Pancreas (tissue), 10 donors: ENCODE measurements around the gene HDAC10. TPM values are rescaled to one million over a fixed set of nuclear protein-coding genes. Genes with fewer than 3 reads are reported as not detected.

Experiments used
- ATAC-seq, 4 donors: fragments of 200-7000 bp; cut with Tn5 transposase; one replicate each; pipeline versions ENCODE4 v1.8.0 to v1.9.1; 2020; ENCODE audit warnings: mild to moderate bottlenecking in 4 of 4, moderate library complexity in 4 of 4
- DNase-seq, 6 donors: peaks; one replicate each; pipeline ENCODE4 v3.0.0-alpha.2; 2020
- FAIRE-seq: peaks from 2 replicates; lab custom pipeline; 2012; peaks lifted over from hg19 to GRCh38; lab: Jason Lieb, UNC
- H3K27ac ChIP-seq, 4 donors: fragments of 200-600 bp; sonication (generic); 1 replicate in 3 of 4; 2 replicates in 1 of 4; pipeline versions ENCODE4 v1.5.0 to v1.8.0; 2020
- H3K27me3 ChIP-seq, 4 donors: fragments of 200-600 bp; one replicate each; pipeline ENCODE4 v1.8.0; 2021
- H3K36me3 ChIP-seq, 3 donors: fragments of 200-600 bp; sonication (generic) in 1 of 3; one replicate each; pipeline versions ENCODE4 v1.5.0 to v1.8.0; 2020 to 2021
- H3K4me1 ChIP-seq, 3 donors: fragments of 200-600 bp; one replicate each; pipeline ENCODE4 v1.8.0; 2021
- H3K4me3 ChIP-seq, 4 donors: fragments of 200-600 bp; sonication (generic) in 2 of 4; one replicate each; pipeline versions ENCODE4 v1.5.0 to v1.8.0; 2020 to 2021
- H3K9me3 ChIP-seq, 4 donors: fragments of 200-600 bp; one replicate each; pipeline ENCODE4 v1.8.0; 2021
- WGBS, 2 donors: extraction: QIAGEN DNeasy Blood & Tissue Kit; methylation state at CpG; one replicate each; pipeline ENCODE4 v1.1.7; 2013; 5-methylcytosine and 5-hydroxymethylcytosine counted together
- intact Hi-C, 3 donors: fragments of 100-400 bp; cut with DNase I; formaldehyde crosslinking; loops; one replicate each; pipeline versions ENCODE4 v1.11.1 to v1.14.2; 2022
- polyA plus RNA-seq, 2 donors: library from polyadenylated mRNA; stranded (reverse); fragments of 200-250 nt; gene quantifications; one replicate each; pipeline ENCODE4 v1.2.3, GENCODE V29; 2013
- total RNA-seq, 6 donors: library from RNA; stranded (reverse); fragmentation: NEBNext Ultra II Directional in 4 of 6; extraction: Animal tissue kit (Norgen Biotek cat#: 25700) in 4 of 6; gene quantifications; one replicate each; pipeline versions ENCODE4 v1.2.1 to v1.2.4, GENCODE V29; 2021 to 2023
- TF ChIP-seq, protein P1 (sequence below), 4 donors: fragments of 200-600 bp; sonication (generic) in 3 of 4; IDR thresholded peaks; one replicate each; pipeline versions ENCODE4 v1.5.0 to v1.8.0; 2021; ENCODE audit warnings: antibody characterized with exemption in 4 of 4
- donor health status: healthy with polysubstance abuse.
- donor health status: DM: no; HTN: no; CAD: no; lungs with moderate emphysema.
- donor health status: DM: no; HTN: no; CAD: no.
- donor health status: control.
- donor health status: control.
- donor health status: Bipolar disorder and iron deficiency.
- donor health status: DM: yes; HTN: yes; CAD: no.
- donor health status: DM: no; HTN: no; CAD: no.
- donor health status: DM: no; HTN: no; CAD: no.
- donor health status: DM: yes; HTN: yes; CAD: no.

The HDAC10 gene
- total and polyA plus RNA-seq, 8 donors = 17.0 to 78.3 (median 21.8) TPM

- H3K4me1 ChIP-seq = no peaks in the 10 kb centered on the region
- no peaks in the 10 kb centered on the region for H3K9me3 ChIP-seq
- intact Hi-C loops = no loop called here
- H3K36me3 ChIP-seq = peaks cover 0 to 53% (median 22%) of the 10 kb centered on the region in 3 donors
- no peak for DNase-seq
- no peak overlapping the region for H3K27ac ChIP-seq
- H3K27me3 ChIP-seq = no peaks in the 10 kb centered on the region
- TF ChIP-seq, protein P1, sequence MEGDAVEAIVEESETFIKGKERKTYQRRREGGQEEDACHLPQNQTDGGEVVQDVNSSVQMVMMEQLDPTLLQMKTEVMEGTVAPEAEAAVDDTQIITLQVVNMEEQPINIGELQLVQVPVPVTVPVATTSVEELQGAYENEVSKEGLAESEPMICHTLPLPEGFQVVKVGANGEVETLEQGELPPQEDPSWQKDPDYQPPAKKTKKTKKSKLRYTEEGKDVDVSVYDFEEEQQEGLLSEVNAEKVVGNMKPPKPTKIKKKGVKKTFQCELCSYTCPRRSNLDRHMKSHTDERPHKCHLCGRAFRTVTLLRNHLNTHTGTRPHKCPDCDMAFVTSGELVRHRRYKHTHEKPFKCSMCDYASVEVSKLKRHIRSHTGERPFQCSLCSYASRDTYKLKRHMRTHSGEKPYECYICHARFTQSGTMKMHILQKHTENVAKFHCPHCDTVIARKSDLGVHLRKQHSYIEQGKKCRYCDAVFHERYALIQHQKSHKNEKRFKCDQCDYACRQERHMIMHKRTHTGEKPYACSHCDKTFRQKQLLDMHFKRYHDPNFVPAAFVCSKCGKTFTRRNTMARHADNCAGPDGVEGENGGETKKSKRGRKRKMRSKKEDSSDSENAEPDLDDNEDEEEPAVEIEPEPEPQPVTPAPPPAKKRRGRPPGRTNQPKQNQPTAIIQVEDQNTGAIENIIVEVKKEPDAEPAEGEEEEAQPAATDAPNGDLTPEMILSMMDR (IDR thresholded peaks at IDR 0.05) = no peak
- no peak overlapping the region for H3K4me3 ChIP-seq
- no peak for FAIRE-seq
- no peak for ATAC-seq
- WGBS, 2 donors = 92 to 93% methylated on average over 16 of the region's 16 CpGs
Measured at GRCh38 chr22:50224071-50224470, 27.0 kb downstream of the HDAC10 start.

GRCh38 chr22:50222508-50222907 lies 28.6 kb downstream of the HDAC10 start:
- no peak overlapping the region for H3K27ac ChIP-seq
- H3K27me3 ChIP-seq = no peaks in the 10 kb centered on the region
- H3K9me3 ChIP-seq = no peaks in the 10 kb centered on the region
- 86 to 90% methylated on average over 8 of the region's 8 CpGs for WGBS, 2 donors
- FAIRE-seq (no peak), ATAC-seq (no peak), DNase-seq (peak in 2 of 6 donors; percentile 24 to 67)
- peaks cover 0 to 66% (median 24%) of the 10 kb centered on the region in 3 donors for H3K36me3 ChIP-seq
- intact Hi-C loops = no loop called here
- no peak overlapping the region for H3K4me3 ChIP-seq
- TF ChIP-seq, protein P1 (IDR thresholded peaks at IDR 0.05) = no peak
- no peaks in the 10 kb centered on the region for H3K4me1 ChIP-seq

DNA sequence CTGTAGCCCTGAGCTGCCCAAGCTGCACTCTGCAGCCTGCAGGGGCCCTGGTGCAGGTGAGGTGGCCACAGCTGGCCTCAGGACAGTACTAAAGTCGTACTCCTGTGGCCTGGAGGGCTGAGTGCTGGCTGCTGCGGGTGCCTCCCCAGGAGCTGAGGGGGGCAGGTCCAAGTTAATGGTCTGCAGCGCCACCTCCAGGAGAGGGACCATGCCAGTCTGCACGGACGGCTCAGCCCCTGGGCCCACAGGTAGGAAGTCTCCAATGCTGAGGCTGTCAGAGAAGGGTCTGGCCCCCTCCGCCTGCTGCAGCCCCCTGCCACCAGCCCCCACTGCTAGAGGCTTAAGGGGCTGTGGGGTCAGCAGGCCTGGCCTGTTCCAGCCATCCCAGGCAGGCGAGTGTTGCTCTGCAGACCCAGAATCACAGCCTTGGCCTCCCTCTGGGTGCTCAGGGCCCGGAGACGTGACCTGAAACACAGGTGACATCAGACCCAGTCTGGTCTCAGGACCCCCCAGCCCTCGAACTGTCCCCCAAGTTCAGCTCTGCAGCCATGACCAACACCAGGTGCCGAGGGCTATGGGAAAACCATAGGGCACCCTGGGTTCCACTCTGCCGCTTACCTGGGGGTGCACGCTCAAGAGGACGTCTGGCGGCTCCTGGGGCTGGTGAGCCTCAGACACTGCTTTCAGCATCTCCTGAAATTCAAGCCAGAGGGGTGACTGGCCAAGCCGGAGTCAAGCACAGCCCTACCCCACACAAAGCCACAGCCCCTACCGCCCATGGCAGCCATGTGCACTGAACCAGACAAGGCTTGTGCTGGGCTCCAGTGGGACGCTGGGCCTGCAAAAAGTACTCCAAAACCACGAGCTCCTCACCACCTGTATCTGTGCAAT lies 29.4 kb downstream of the HDAC10 start:
- intact Hi-C loops = no loop called here
- TF ChIP-seq, protein P1 (IDR thresholded peaks at IDR 0.05) = no peak
- no peak for ATAC-seq
- 91 to 93% methylated on average over 19 of the region's 19 CpGs for WGBS, 2 donors
- Histone ChIP-seq H3K4me3 (no peak overlapping the region), H3K4me1 (no peaks in the 10 kb centered on the region), H3K27me3 (no peaks in the 10 kb centered on the region), H3K36me3 (peaks cover 0 to 71% (median 32%) of the 10 kb centered on the region in 3 donors), H3K9me3 (no peaks in the 10 kb centered on the region), H3K27ac (no peak overlapping the region)
- FAIRE-seq = no peak
- peak in 2 of 6 donors; percentile 33 to 66 for DNase-seq

DNA sequence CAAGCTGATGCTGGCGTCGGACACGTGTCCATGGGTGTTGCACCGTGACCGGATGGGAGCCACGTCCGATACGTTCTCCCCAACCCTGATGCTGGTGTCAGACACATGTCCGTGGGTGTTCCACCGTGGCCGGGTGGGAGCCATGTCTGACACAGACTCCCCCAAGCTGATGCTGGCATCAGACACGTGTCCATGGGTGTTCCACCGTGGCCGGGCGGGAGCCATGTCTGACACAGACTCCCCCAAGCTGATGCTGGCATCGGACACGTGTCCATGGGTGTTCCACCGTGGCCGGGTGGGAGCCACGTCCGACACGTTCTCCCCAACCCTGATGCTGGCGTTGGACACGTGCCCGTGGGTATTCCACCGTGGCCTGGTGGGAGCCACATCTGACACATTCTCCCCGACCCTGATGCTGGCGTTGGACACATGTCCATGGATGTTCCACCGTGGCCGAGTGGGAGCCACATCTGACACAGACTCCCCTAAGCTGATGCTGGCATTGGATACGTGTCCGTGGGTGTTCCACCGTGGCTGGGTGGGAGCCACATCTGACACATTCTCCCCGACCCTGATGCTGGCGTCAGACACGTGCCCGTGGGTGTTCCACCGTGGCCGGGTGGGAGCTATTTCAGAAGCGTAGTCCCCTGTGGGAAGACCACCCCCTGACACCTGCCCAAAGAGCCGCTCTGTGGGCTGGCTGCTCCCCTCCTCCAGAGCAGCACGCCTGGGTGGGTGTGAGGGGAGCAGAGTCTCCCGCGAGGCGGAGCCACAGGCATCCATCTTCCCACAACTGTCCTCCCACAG lies 30.3 kb downstream of the HDAC10 start:
- no peak overlapping the region for H3K27ac ChIP-seq
- peaks cover 0 to 74% (median 39%) of the 10 kb centered on the region in 3 donors for H3K36me3 ChIP-seq
- H3K4me1 ChIP-seq = no peaks in the 10 kb centered on the region
- H3K27me3 ChIP-seq = no peaks in the 10 kb centered on the region
- TF ChIP-seq, protein P1 (IDR thresholded peaks at IDR 0.05) = no peak
- FAIRE-seq (no peak), ATAC-seq (no peak), DNase-seq (peak in 3 of 6 donors; percentile 15 to 79 (median 50))
- no peaks in the 10 kb centered on the region for H3K9me3 ChIP-seq
- intact Hi-C loops = no loop called here
- 95 to 96% methylated on average over 45 of the region's 45 CpGs for WGBS, 2 donors
- H3K4me3 ChIP-seq = no peak overlapping the region
